HL-60 (cell line): Measurements from ENCODE around the gene CCDC197.

Source experiments
- DNase-seq, 2 experiments: peaks; one replicate each; pipeline ENCODE4 v3.0.0-alpha.2; 2010 to 2020; ENCODE audit warnings: low read depth in 1 of 2, low spot score in 1 of 2
- H3K27ac ChIP-seq: fragments of 250-450 bp; sonication (Bioruptor Pico); replicated peaks from 2 replicates; pipeline ENCODE4 v1.5.1; 2020; ENCODE audit warnings: mild to moderate bottlenecking, moderate library complexity
- H3K27me3 ChIP-seq: fragments of 250-450 bp; sonication (Bioruptor Pico); 2 replicates; pipeline ENCODE4 v1.5.1; 2021; ENCODE audit warnings: mild to moderate bottlenecking, moderate library complexity; ENCODE audit not compliant: insufficient read depth, poor library complexity, severe bottlenecking
- H3K4me3 ChIP-seq: replicated peaks from 2 replicates; pipeline ENCODE4 v1.5.1; 2011; ENCODE audit warnings: mild to moderate bottlenecking, control low read depth, low read length; ENCODE audit not compliant: insufficient read depth
- GABPA ChIP-seq: IDR thresholded peaks from 2 replicates; pipeline ENCODE4 v1.6.1; 2012; ENCODE audit warnings: low read depth
- POLR2AphosphoS5 ChIP-seq: IDR thresholded peaks from 2 replicates; pipeline ENCODE4 v1.6.1; 2012; ENCODE audit warnings: low read depth
- REST ChIP-seq: IDR thresholded peaks from 2 replicates; pipeline ENCODE4 v1.6.1; 2012; ENCODE audit warnings: low read depth; ENCODE audit not compliant: insufficient replicate concordance
- SPI1 ChIP-seq: IDR thresholded peaks from 2 replicates; pipeline ENCODE4 v1.6.1; 2012; ENCODE audit warnings: low read depth, mild to moderate bottlenecking, borderline replicate concordance
- TF ChIP-seq, protein P1 (sequence below): IDR thresholded peaks from one replicate; pipeline ENCODE4 v1.5.1; 2011; ENCODE audit warnings: low read length, control low read depth, inconsistent platforms; ENCODE audit not compliant: insufficient read depth

CCDC197 gene

DNA sequence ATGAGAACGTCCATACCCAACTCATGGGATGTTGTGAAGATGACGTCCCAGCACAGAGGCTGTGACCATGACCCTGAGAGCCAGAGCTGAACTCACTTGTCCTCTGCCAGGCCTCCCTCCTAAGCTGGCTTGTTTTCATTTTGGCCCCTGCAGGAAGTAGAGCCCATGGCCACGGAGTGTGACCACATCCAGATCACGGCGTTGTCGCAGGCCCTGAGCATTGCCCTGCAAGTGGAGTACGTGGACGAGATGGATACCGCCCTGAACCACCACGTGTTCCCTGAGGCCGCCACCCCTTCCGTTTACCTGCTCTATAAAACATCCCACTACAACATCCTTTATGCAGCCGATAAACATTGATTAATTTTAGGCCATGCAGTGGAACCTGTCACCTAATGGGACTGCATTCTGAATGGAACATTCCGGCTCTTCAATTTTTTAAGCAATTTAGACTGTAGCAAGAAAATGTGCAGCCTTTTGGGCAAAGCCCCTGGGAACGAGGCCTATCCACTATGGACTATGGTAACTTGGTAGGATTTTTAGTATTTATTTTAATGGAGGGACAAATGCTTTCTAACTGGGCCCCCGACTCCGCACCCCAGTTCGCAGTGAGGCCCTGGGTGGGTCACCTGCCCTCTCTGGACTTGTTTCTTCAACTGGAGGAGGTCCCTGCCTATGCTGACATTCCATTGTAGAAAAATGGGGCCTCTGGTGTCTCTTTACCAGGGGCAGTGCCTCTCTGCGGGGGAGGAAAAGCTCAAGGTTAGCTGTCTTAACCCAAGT is 48.7 kb downstream of the CCDC197 start:
- no peak for DNase-seq
- H3K4me3 ChIP-seq: no peak overlapping the region
- TF ChIP-seq GABPA (no peak), SPI1 (no peak), REST (no peak), POLR2AphosphoS5 (no peak)
- TF ChIP-seq, protein P1, sequence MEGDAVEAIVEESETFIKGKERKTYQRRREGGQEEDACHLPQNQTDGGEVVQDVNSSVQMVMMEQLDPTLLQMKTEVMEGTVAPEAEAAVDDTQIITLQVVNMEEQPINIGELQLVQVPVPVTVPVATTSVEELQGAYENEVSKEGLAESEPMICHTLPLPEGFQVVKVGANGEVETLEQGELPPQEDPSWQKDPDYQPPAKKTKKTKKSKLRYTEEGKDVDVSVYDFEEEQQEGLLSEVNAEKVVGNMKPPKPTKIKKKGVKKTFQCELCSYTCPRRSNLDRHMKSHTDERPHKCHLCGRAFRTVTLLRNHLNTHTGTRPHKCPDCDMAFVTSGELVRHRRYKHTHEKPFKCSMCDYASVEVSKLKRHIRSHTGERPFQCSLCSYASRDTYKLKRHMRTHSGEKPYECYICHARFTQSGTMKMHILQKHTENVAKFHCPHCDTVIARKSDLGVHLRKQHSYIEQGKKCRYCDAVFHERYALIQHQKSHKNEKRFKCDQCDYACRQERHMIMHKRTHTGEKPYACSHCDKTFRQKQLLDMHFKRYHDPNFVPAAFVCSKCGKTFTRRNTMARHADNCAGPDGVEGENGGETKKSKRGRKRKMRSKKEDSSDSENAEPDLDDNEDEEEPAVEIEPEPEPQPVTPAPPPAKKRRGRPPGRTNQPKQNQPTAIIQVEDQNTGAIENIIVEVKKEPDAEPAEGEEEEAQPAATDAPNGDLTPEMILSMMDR: no peak
- no peaks in the 10 kb centered on the region for H3K27me3 ChIP-seq
- no peak overlapping the region for H3K27ac ChIP-seq

GRCh38 chr14:94046696-94047250 is 49.7 kb downstream of the CCDC197 start:
- TF ChIP-seq REST (no peak), GABPA (no peak), SPI1 (no peak), POLR2AphosphoS5 (no peak)
- TF ChIP-seq, protein P1: no peak
- Histone ChIP-seq H3K27me3 (no peaks in the 10 kb centered on the region), H3K4me3 (no peak overlapping the region), H3K27ac (no peak overlapping the region)
- no peak for DNase-seq

GRCh38 chr14:94047581-94047980 is 50.5 kb downstream of the CCDC197 start:
- no peak for DNase-seq
- TF ChIP-seq GABPA: no peak
- TF ChIP-seq REST: no peak
- TF ChIP-seq POLR2AphosphoS5: no peak
- TF ChIP-seq, protein P1: no peak
- no peak for TF ChIP-seq SPI1
- no peak overlapping the region for H3K4me3 ChIP-seq
- H3K27me3 ChIP-seq: no peaks in the 10 kb centered on the region
- no peak overlapping the region for H3K27ac ChIP-seq
